ENCODE data around the gene PRCP. TPM values are rescaled to one million over a fixed set of nuclear protein-coding genes. Genes with fewer than 3 reads are reported as not detected.
A peak's percentile ranks its signal among the peaks of the same experiment; 100 is the strongest.

Gene PRCP
- total RNA-seq, 1 donor from 2014 or later = 55.5 TPM

- Mint-ChIP-seq H3K27me3 (ENCODE audit: unreplicated experiment) (no peaks in the 10 kb centered on the region), H3K4me3 (ENCODE audit: unreplicated experiment) (no peak overlapping the region), H3K36me3 (ENCODE audit: unreplicated experiment) (no peaks in the 10 kb centered on the region), H3K9me3 (ENCODE audit: unreplicated experiment) (no peaks in the 10 kb centered on the region), H3K27ac (ENCODE audit: unreplicated experiment) (no peak overlapping the region), H3K4me1 (ENCODE audit: unreplicated experiment) (peaks cover 9% of the 10 kb centered on the region)
- no peak for TF ChIP-seq CTCF (IDR thresholded peaks at IDR 0.05)
- no peak for DNase-seq (ENCODE audit: extremely low spot score, unreplicated experiment)
Observed at GRCh38 chr11:82807646-82808045, 92.6 kb downstream of the PRCP start.

- DNase-seq (ENCODE audit: extremely low spot score, unreplicated experiment) = no peak
- H3K27me3 Mint-ChIP-seq (ENCODE audit: unreplicated experiment) = no peaks in the 10 kb centered on the region
Observed at GRCh38 chr11:82802710-82803109, 97.5 kb downstream of the PRCP start.

GRCh38 chr11:82796998-82797961 lies 103.0 kb downstream of the PRCP start:
- Mint-ChIP-seq H3K9me3 (ENCODE audit: unreplicated experiment) (peaks cover 3% of the 10 kb centered on the region), H3K36me3 (ENCODE audit: unreplicated experiment) (no peaks in the 10 kb centered on the region), H3K4me1 (ENCODE audit: unreplicated experiment) (peaks cover 9% of the 10 kb centered on the region), H3K27ac (ENCODE audit: unreplicated experiment) (no peak overlapping the region), H3K27me3 (ENCODE audit: unreplicated experiment) (no peaks in the 10 kb centered on the region), H3K4me3 (ENCODE audit: unreplicated experiment) (no peak overlapping the region)
- no peak for TF ChIP-seq CTCF (IDR thresholded peaks at IDR 0.05)
- no peak for DNase-seq (ENCODE audit: extremely low spot score, unreplicated experiment)

More at GRCh38 chr11:82802710-82803109, 97.5 kb downstream of the PRCP start:
- peaks cover 22% of the 10 kb centered on the region for H3K4me1 Mint-ChIP-seq (ENCODE audit: unreplicated experiment)
- H3K4me3 Mint-ChIP-seq (ENCODE audit: unreplicated experiment) = no peak overlapping the region
- H3K9me3 Mint-ChIP-seq (ENCODE audit: unreplicated experiment) = peaks cover 3% of the 10 kb centered on the region
- H3K27ac Mint-ChIP-seq (ENCODE audit: unreplicated experiment) = peak overlapping the region; percentile 2
- no peak for TF ChIP-seq CTCF (IDR thresholded peaks at IDR 0.05)
- no peaks in the 10 kb centered on the region for H3K36me3 Mint-ChIP-seq (ENCODE audit: unreplicated experiment)

- H3K36me3 Mint-ChIP-seq (ENCODE audit: unreplicated experiment) = no peaks in the 10 kb centered on the region
- no peak overlapping the region for H3K4me3 Mint-ChIP-seq (ENCODE audit: unreplicated experiment)
- no peaks in the 10 kb centered on the region for H3K9me3 Mint-ChIP-seq (ENCODE audit: unreplicated experiment)
- DNase-seq (ENCODE audit: extremely low spot score, unreplicated experiment) = no peak
- H3K27ac Mint-ChIP-seq (ENCODE audit: unreplicated experiment) = no peak overlapping the region
- no peak for TF ChIP-seq CTCF (IDR thresholded peaks at IDR 0.05)
- H3K4me1 Mint-ChIP-seq (ENCODE audit: unreplicated experiment) = no peaks in the 10 kb centered on the region
- no peaks in the 10 kb centered on the region for H3K27me3 Mint-ChIP-seq (ENCODE audit: unreplicated experiment)
Observed at GRCh38 chr11:82794490-82794889, 105.7 kb downstream of the PRCP start.

- Mint-ChIP-seq H3K27ac (ENCODE audit: unreplicated experiment) (no peak overlapping the region), H3K36me3 (ENCODE audit: unreplicated experiment) (no peaks in the 10 kb centered on the region), H3K4me3 (ENCODE audit: unreplicated experiment) (no peak overlapping the region), H3K4me1 (ENCODE audit: unreplicated experiment) (no peaks in the 10 kb centered on the region), H3K27me3 (ENCODE audit: unreplicated experiment) (no peaks in the 10 kb centered on the region), H3K9me3 (ENCODE audit: unreplicated experiment) (no peaks in the 10 kb centered on the region)
- TF ChIP-seq CTCF (IDR thresholded peaks at IDR 0.05) = no peak
- no peak for DNase-seq (ENCODE audit: extremely low spot score, unreplicated experiment)
Observed at GRCh38 chr11:82792822-82793569, 107.2 kb downstream of the PRCP start.

Data from osteocyte (in vitro differentiated cells).